GM13977 (cell line): Measurements from ENCODE around the gene OPCML.

ENCODE experiments used
- DNase-seq: peaks from one replicate; pipeline ENCODE4 v3.0.0; 2012; ENCODE audit warnings: low spot score
- CTCF ChIP-seq: IDR thresholded peaks from 2 replicates; pipeline ENCODE4 v1.5.1; 2012; ENCODE audit warnings: mild to moderate bottlenecking, control low read depth; ENCODE audit not compliant: insufficient read depth; ENCODE audit errors: extremely low read depth, missing control alignments
- in situ Hi-C: fragments of 300-500 bp; cut with MboI; formaldehyde crosslinking; loops from one replicate; pipeline ENCODE4 v1.12.0; 2022; ENCODE audit warnings: low sequenced_read_pairs, low pct_unique_long_range_greater_than_20kb, mixed read lengths, inconsistent platforms; ENCODE audit not compliant: unreplicated experiment

The OPCML gene

GRCh38 chr11:133137270-133137669 lies 395.0 kb downstream of the OPCML start:
- in situ Hi-C loops, result loop anchor here (25.0 kb wide), 1 partner anchor 675 kb away; no protein-coding TSS in a partner anchor
- no peak for TF ChIP-seq CTCF
- no peak for DNase-seq

GRCh38 chr11:133136376-133136775 lies 395.9 kb downstream of the OPCML start:
- TF ChIP-seq CTCF, result no peak
- no peak for DNase-seq
- in situ Hi-C loops, result loop anchor here (25.0 kb wide), 1 partner anchor 676 kb away; no protein-coding TSS in a partner anchor

- DNase-seq, result peak; percentile 61
- in situ Hi-C loops, result loop anchor here (25.0 kb wide), 1 partner anchor 678 kb away; no protein-coding TSS in a partner anchor
- TF ChIP-seq CTCF, result peak; percentile 91
These were observed 397.8 kb downstream of the OPCML start for GRCh38 chr11:133134314-133135173.

- in situ Hi-C loops, result loop anchor here (25.0 kb wide), 1 partner anchor 679 kb away; no protein-coding TSS in a partner anchor
- TF ChIP-seq CTCF, result no peak
- no peak for DNase-seq
These were observed 398.7 kb downstream of the OPCML start for GRCh38 chr11:133133606-133134005.

GRCh38 chr11:133133050-133133449 lies 399.3 kb downstream of the OPCML start:
- TF ChIP-seq CTCF, result no peak
- in situ Hi-C loops, result loop anchor here (25.0 kb wide), 1 partner anchor 679 kb away; no protein-coding TSS in a partner anchor
- DNase-seq, result no peak

GRCh38 chr11:133127741-133128140 lies 404.6 kb downstream of the OPCML start:
- no peak for TF ChIP-seq CTCF
- DNase-seq, result no peak
- in situ Hi-C loops, result loop anchor here (25.0 kb wide), 1 partner anchor 685 kb away; no protein-coding TSS in a partner anchor
